Activated naive CD4-positive, alpha-beta T cell treated with anti-CD3 and anti-CD28 coated beads for 36 hours (primary cell): ENCODE results near the gene HSFY1. TPM values are rescaled to one million over a fixed set of nuclear protein-coding genes. Genes with fewer than 3 reads are reported as not detected.
"Not testable (repeated sequence)": the region's sequence is repeated elsewhere in the genome, so short reads cannot be mapped to it uniquely, and the experiment has no call there.

Experiments used
- CTCF ChIA-PET: fragments of 350-600 bp; sonication (Branson Sonifier 250); formaldehyde crosslinking; loops from one replicate; lab custom pipeline; 2021; ENCODE audit warnings: antibody characterized with exemption; lab: Charles Lee
- DNase-seq: peaks from one replicate; pipeline ENCODE4 v3.0.0-alpha.2; 2020
- H3K27ac Mint-ChIP-seq: one replicate; pipeline ENCODE4 v1.8.0; 2021; ENCODE audit warnings: mild to moderate bottlenecking, mixed read lengths
- H3K27me3 Mint-ChIP-seq: one replicate; pipeline ENCODE4 v1.8.0; 2021; ENCODE audit warnings: low read depth, mixed read lengths
- H3K36me3 Mint-ChIP-seq: one replicate; pipeline ENCODE4 v1.8.0; 2021; ENCODE audit warnings: low read depth, mixed read lengths
- H3K4me1 Mint-ChIP-seq: one replicate; pipeline ENCODE4 v1.8.0; 2021; ENCODE audit warnings: low read depth, mixed read lengths
- H3K4me3 Mint-ChIP-seq: one replicate; pipeline ENCODE4 v1.8.0; 2021; ENCODE audit warnings: mild to moderate bottlenecking, moderate library complexity, mixed read lengths
- H3K9me3 Mint-ChIP-seq: one replicate; pipeline ENCODE4 v1.8.0; 2021; ENCODE audit warnings: mixed read lengths
- intact Hi-C: fragments of 100-400 bp; cut with micrococcal nuclease; formaldehyde crosslinking; loops from one replicate; pipeline ENCODE4 v1.15.1; 2023
- total RNA-seq, 2 experiments: library from RNA; stranded (reverse); gene quantifications; one replicate each; pipeline ENCODE4 v1.2.3, GENCODE V29; 2021

HSFY1 gene
- total RNA-seq: not detected

DNA sequence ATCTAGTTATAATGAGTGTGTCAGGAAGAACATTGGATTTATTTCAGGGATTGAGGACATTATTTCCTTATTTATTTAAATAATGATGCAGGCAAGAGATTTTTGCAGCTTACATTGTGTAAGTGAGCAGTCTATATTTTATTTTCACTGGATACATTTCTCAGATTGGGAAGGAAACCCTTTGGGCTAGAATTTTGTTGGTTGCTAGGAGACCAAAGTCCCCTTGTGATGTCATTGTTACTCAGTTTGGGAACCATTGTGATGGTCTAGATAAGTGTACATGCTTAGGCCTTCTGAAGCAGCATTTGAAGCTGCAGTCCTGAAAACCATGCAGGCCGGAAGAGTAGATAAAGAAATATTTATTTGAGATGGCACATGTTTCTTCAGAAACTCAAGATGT, at the start of gene HSFY1:
HSFY1 (plus strand) TSS at position 301 of the 400 bp plus-strand sequence; CDS start at position 369, 68 bp downstream.
- DNase-seq, H3K4me1 Mint-ChIP-seq, intact Hi-C loops, CTCF ChIA-PET, H3K27ac Mint-ChIP-seq, H3K27me3 Mint-ChIP-seq, H3K4me3 Mint-ChIP-seq, H3K9me3 Mint-ChIP-seq, H3K36me3 Mint-ChIP-seq: not testable (repeated sequence)

- H3K4me3 Mint-ChIP-seq, H3K9me3 Mint-ChIP-seq, H3K27ac Mint-ChIP-seq, DNase-seq, H3K36me3 Mint-ChIP-seq, CTCF ChIA-PET, intact Hi-C loops, H3K27me3 Mint-ChIP-seq, H3K4me1 Mint-ChIP-seq: not testable (repeated sequence)
These were observed 42.3 kb upstream of the HSFY1 start for GRCh38 chrY:18504266-18504665.

- H3K9me3 Mint-ChIP-seq, H3K4me1 Mint-ChIP-seq, H3K27ac Mint-ChIP-seq, H3K4me3 Mint-ChIP-seq, H3K27me3 Mint-ChIP-seq, H3K36me3 Mint-ChIP-seq, CTCF ChIA-PET, intact Hi-C loops, DNase-seq: not testable (repeated sequence)
These were observed 15.4 kb upstream of the HSFY1 start for GRCh38 chrY:18530995-18531655.

DNA sequence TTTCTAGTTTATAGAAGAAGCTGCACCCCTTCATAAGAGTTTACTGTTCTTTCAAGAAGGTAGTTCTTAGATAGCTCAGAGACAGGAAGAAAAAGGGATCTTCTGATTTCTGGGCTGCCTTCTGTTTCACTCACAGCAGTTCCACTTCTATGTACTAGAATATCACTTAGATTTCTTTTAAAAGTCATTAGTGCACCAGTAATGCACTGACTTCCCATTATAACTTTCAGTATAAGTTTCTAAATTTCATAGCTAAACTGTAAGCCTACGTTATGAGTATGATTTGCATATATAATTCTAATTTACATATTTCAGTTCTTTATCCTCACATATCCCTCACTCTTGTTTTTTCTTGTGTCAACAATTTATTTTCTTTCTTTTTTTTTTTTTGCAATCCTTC, 7.6 kb upstream of the HSFY1 start:
- DNase-seq, H3K4me3 Mint-ChIP-seq, H3K27me3 Mint-ChIP-seq, H3K9me3 Mint-ChIP-seq, H3K4me1 Mint-ChIP-seq, CTCF ChIA-PET, intact Hi-C loops, H3K27ac Mint-ChIP-seq, H3K36me3 Mint-ChIP-seq: not testable (repeated sequence)

DNA sequence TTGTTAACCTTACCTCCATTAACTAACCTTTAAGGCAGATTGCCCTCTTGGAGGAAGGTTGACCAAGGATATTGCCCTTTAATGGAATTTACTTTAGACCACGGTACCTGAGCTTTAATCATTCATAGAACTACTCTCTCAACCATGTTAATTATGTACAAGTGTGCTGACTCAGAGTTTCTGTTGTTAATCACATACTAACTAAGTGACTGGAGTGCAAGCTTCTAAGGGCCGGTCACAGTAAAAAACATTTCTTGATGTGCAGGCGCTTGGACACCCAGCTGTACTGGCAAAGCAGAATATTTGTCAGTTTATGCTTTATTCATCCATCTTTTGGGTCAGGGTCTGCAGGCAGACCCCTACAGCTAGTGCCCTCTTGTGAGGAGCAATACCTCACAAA, 6.6 kb downstream of the HSFY1 start:
- H3K4me1 Mint-ChIP-seq, H3K27me3 Mint-ChIP-seq, DNase-seq, H3K36me3 Mint-ChIP-seq, H3K4me3 Mint-ChIP-seq, H3K27ac Mint-ChIP-seq, H3K9me3 Mint-ChIP-seq, CTCF ChIA-PET, intact Hi-C loops: not testable (repeated sequence)

DNA sequence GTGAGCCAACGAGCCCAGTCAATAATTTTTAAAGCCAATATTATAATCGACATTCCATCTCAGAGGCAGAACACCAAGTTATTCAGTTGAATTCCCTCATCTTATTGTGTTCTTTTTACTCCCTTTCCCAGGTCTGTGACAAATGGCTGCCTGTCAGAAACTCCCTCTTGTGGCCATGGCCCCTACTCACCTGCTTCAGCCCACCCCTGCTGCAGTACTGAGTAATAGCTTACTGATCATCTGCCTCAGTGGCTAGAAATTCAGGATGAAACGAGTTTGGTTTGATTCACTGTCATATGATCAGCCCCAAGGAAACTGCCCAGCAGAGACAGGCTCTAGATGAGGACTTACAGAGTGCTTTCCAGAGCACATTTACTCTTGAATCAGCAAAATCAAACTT, 19.4 kb downstream of the HSFY1 start:
- CTCF ChIA-PET, H3K27me3 Mint-ChIP-seq, H3K27ac Mint-ChIP-seq, H3K36me3 Mint-ChIP-seq, H3K4me1 Mint-ChIP-seq, H3K4me3 Mint-ChIP-seq, DNase-seq, intact Hi-C loops, H3K9me3 Mint-ChIP-seq: not testable (repeated sequence)

Other genes starting within 250 kb of the HSFY1 start
- not detected for gene HSFY2, start 227.0 kb downstream of the HSFY1 start, total RNA-seq